Endodermal cell (in vitro differentiated cells): ENCODE results near the gene SETD7. TPM values are rescaled to one million over a fixed set of nuclear protein-coding genes. Genes with fewer than 3 reads are reported as not detected.

Source experiments
- DNase-seq: peaks from one replicate; pipeline ENCODE4 v3.0.0-alpha.2; 2017
- H3K27ac ChIP-seq: 2 replicates; pipeline ENCODE4 v1.5.1; 2013; ENCODE audit warnings: mild to moderate bottlenecking, low read depth, low read length, moderate library complexity
- H3K27me3 ChIP-seq: 2 replicates; pipeline ENCODE4 v1.6.1; 2013; ENCODE audit warnings: mild to moderate bottlenecking, low read length, moderate library complexity; ENCODE audit not compliant: insufficient read depth, control insufficient read depth, poor library complexity, severe bottlenecking
- H3K36me3 ChIP-seq: 2 replicates; pipeline ENCODE4 v1.7.0; 2013; ENCODE audit warnings: mild to moderate bottlenecking, low read length, moderate library complexity; ENCODE audit not compliant: control insufficient read depth, insufficient read depth
- H3K4me1 ChIP-seq: one replicate; pipeline ENCODE4 v1.7.0; 2013; ENCODE audit warnings: low read length; ENCODE audit not compliant: control insufficient read depth, insufficient read depth
- H3K4me3 ChIP-seq: 2 replicates; pipeline ENCODE4 v1.5.1; 2013; ENCODE audit warnings: mild to moderate bottlenecking, low read length, moderate library complexity
- H3K9ac ChIP-seq: 2 replicates; pipeline ENCODE4 v1.6.1; 2013; ENCODE audit warnings: mild to moderate bottlenecking, low read length, moderate library complexity; ENCODE audit not compliant: poor library complexity, severe bottlenecking; ENCODE audit errors: extremely low read depth
- H3K9me3 ChIP-seq: 2 replicates; pipeline ENCODE4 v1.6.1; 2013; ENCODE audit warnings: mild to moderate bottlenecking, low read length, moderate library complexity; ENCODE audit not compliant: control insufficient read depth
- H3K27ac Mint-ChIP-seq: 2 replicates; pipeline ENCODE4 v1.8.0; 2020; ENCODE audit warnings: mixed read lengths
- H3K27me3 Mint-ChIP-seq: 2 replicates; pipeline ENCODE4 v1.8.0; 2021; ENCODE audit warnings: mild to moderate bottlenecking, mixed read lengths; ENCODE audit not compliant: insufficient read depth
- H3K36me3 Mint-ChIP-seq: 2 replicates; pipeline ENCODE4 v1.8.0; 2020; ENCODE audit warnings: low read depth, mixed read lengths
- H3K4me1 Mint-ChIP-seq: 2 replicates; pipeline ENCODE4 v1.8.0; 2020; ENCODE audit warnings: mixed read lengths
- H3K4me3 Mint-ChIP-seq: 2 replicates; pipeline ENCODE4 v1.8.0; 2020; ENCODE audit warnings: mild to moderate bottlenecking, moderate library complexity, mixed read lengths
- H3K9me3 Mint-ChIP-seq: 2 replicates; pipeline ENCODE4 v1.8.0; 2020; ENCODE audit warnings: mild to moderate bottlenecking, mixed read lengths
- CTCF ChIP-seq: fragments of 200-600 bp; sonication (generic); conservative IDR thresholded peaks from 2 replicates; pipeline ENCODE4 v1.5.0; 2021; ENCODE audit warnings: antibody characterized with exemption, mild to moderate bottlenecking
- WGBS, 2 experiments: methylation state at CpG; one replicate each; pipeline versions ENCODE4 v1.1.5 to v1.1.7; 2013; ENCODE audit warnings: missing lambda C conversion rate in 2 of 2, mixed read lengths in 1 of 2; ENCODE audit not compliant: insufficient coverage in 1 of 2, insufficient read length in 1 of 2; 5-methylcytosine and 5-hydroxymethylcytosine counted together
- total RNA-seq, 2 donors: library from RNA; stranded (reverse); fragmentation: NEBNext Ultra II Directional in 1 of 2; extraction: Animal tissue kit (Norgen Biotek cat#: 25700) in 1 of 2; gene quantifications; 2 replicates in 1 of 2; 3 replicates in 1 of 2; pipeline ENCODE4 v1.2.1, GENCODE V29; 2021

SETD7 gene
- total RNA-seq, 2 donors from 2014 or later, result 13.8 to 19.4 TPM

DNA sequence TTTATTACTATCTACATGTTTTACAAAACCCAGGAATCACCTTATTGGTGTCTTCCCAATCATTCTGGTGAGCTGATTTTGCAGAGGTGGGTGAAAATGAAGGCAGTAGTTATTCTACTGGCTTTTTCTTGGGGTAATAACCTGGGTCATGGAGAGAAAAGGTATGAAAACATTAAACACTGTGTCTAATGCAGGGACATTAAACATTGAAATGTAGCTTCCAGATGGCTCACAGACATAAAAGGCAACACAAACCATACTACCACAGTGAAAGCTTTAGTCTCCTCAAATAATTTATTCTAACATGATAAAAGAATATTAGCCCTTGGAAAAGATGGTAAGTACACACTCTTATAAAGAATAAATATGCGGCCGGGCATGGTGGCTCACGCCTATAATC is 8.0 kb downstream of the SETD7 start:
- no peaks in the 10 kb centered on the region for H3K9me3 Mint-ChIP-seq
- no peak for TF ChIP-seq CTCF
- WGBS, 2 experiments, result 98 to 100% methylated on average over 3 of the region's 3 CpGs

DNA sequence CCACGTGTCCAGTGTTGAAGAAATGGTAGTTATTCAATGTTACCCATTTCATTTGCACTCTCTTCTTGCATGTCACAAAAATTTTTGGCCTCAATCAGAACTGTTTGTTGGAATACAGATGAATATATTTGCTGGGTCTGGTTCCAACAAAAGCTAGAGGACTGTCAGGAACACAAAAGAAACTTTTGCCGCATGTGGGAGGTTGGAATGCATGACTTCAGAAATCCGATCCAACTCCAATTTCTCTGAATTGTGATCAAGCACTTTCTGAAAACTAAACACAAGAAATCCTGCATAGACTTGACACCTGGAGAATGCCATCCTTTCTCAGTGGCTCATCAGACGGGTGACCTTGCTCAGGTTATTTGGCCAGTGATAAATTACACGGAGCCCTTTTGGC is 15.4 kb downstream of the SETD7 start:
- H3K36me3 ChIP-seq, result peaks cover 59% of the 10 kb centered on the region
- no peaks in the 10 kb centered on the region for H3K27me3 Mint-ChIP-seq
- WGBS, 2 experiments, result 86 to 91% methylated on average over 5 of the region's 5 CpGs
- H3K4me1 ChIP-seq, result no peaks in the 10 kb centered on the region
- H3K4me3 ChIP-seq, result no peak overlapping the region
- H3K27ac Mint-ChIP-seq, result no peak overlapping the region
- H3K9me3 Mint-ChIP-seq, result no peaks in the 10 kb centered on the region
- H3K27ac ChIP-seq, result no peak overlapping the region
- DNase-seq, result no peak
- no peak for TF ChIP-seq CTCF
- H3K36me3 Mint-ChIP-seq, result peaks cover 47% of the 10 kb centered on the region
- no peaks in the 10 kb centered on the region for H3K4me1 Mint-ChIP-seq
- H3K4me3 Mint-ChIP-seq, result no peak overlapping the region
- no peaks in the 10 kb centered on the region for H3K27me3 ChIP-seq
- H3K9me3 ChIP-seq, result no peaks in the 10 kb centered on the region
- no peak overlapping the region for H3K9ac ChIP-seq

More for the DNA sequence above, 8.0 kb downstream of the SETD7 start:
- Histone ChIP-seq H3K4me1 (peaks cover 11% of the 10 kb centered on the region), H3K9me3 (no peaks in the 10 kb centered on the region), H3K4me3 (no peak overlapping the region), H3K9ac (no peak overlapping the region), H3K36me3 (peaks cover 35% of the 10 kb centered on the region), H3K27ac (no peak overlapping the region), H3K27me3 (no peaks in the 10 kb centered on the region)
- Mint-ChIP-seq H3K27ac (no peak overlapping the region), H3K4me1 (peaks cover 23% of the 10 kb centered on the region), H3K36me3 (peaks cover 34% of the 10 kb centered on the region), H3K4me3 (no peak overlapping the region), H3K27me3 (no peaks in the 10 kb centered on the region)
- no peak for DNase-seq

- Histone ChIP-seq H3K4me3 (no peak overlapping the region), H3K4me1 (no peaks in the 10 kb centered on the region), H3K36me3 (peaks cover 59% of the 10 kb centered on the region), H3K27me3 (no peaks in the 10 kb centered on the region), H3K9ac (no peak overlapping the region), H3K9me3 (no peaks in the 10 kb centered on the region), H3K27ac (no peak overlapping the region)
- Mint-ChIP-seq H3K36me3 (peaks cover 42% of the 10 kb centered on the region), H3K4me3 (no peak overlapping the region), H3K4me1 (no peaks in the 10 kb centered on the region), H3K9me3 (no peaks in the 10 kb centered on the region), H3K27ac (no peak overlapping the region), H3K27me3 (no peaks in the 10 kb centered on the region)
- TF ChIP-seq CTCF, result no peak
- WGBS, 2 experiments, result 80 to 98% methylated on average over 1 to 2 of the region's 2 CpGs
- no peak for DNase-seq
Observed at GRCh38 chr4:139540161-139540560, 15.9 kb downstream of the SETD7 start.
